ENCODE measurements around the gene GPR151.

The GPR151 gene

DNA sequence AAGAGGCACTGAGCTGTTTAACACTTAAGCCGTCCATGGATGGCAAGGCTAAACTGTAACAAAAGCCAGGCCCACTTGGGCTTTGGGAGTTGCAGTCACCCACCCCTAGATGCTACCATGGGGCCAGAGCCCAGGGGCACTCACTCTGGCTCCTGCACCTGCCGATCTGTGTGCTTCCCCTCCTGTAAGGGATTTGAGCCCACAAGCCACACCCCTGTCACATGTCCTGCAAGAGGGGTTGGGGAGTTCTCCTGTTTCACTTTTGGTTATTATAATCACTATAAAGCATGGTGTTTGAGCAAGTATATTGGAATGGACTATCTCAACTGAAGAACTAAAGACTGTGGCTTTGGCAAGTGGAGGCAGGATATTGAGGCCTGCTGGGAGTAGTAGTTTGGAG is 14.0 kb upstream of the GPR151 start:
- H3K18ac ChIP-seq (ENCODE audit: low read depth in 1 of 2, low read length in 2 of 2): no peak overlapping the region
- WGBS: 96% methylated on average over 2 of the region's 2 CpGs
- H2AK5ac ChIP-seq (ENCODE audit: low read length, severe bottlenecking): no peak overlapping the region
- no peak overlapping the region for H3K9ac ChIP-seq (ENCODE audit: low read length)
- H3K4me2 ChIP-seq (ENCODE audit: low read length, poor library complexity, severe bottlenecking): no peak overlapping the region
- no peak overlapping the region for H4K8ac ChIP-seq (ENCODE audit: low read length)
- H4K91ac ChIP-seq (ENCODE audit: low read length): no peak overlapping the region
- no peak overlapping the region for H2BK15ac ChIP-seq (ENCODE audit: low read depth, poor library complexity, severe bottlenecking)
- H3K14ac ChIP-seq (ENCODE audit: low read length in 2 of 2): no peak overlapping the region
- no peak overlapping the region for H3K4ac ChIP-seq (ENCODE audit: low read depth in 1 of 2, low read length in 2 of 2)
- no peak overlapping the region for H2AFZ ChIP-seq (ENCODE audit: low read depth, low read length)
- no peak overlapping the region for H3K4me3 ChIP-seq (ENCODE audit: insufficient read depth in 1 of 2, low read depth in 1 of 2, low read length in 2 of 2)
- H3K9me3 ChIP-seq (ENCODE audit: control insufficient read depth, low read length): no peaks in the 10 kb centered on the region
- no peaks in the 10 kb centered on the region for H3K27me3 ChIP-seq (ENCODE audit: control insufficient read depth in 1 of 2, insufficient read depth in 1 of 2, low read length in 2 of 2)
- H3K4me1 ChIP-seq (ENCODE audit: control insufficient read depth, insufficient read depth, low read depth, low read length): no peaks in the 10 kb centered on the region
- H2BK5ac ChIP-seq (ENCODE audit: low read depth, low read length, poor library complexity, severe bottlenecking): no peak overlapping the region
- no peak overlapping the region for H2BK12ac ChIP-seq (ENCODE audit: low read length in 2 of 2)
- no peaks in the 10 kb centered on the region for H3K79me1 ChIP-seq (replicated peaks; ENCODE audit: low read length, poor library complexity, severe bottlenecking)
- no peaks in the 10 kb centered on the region for H3K36me3 ChIP-seq (ENCODE audit: control insufficient read depth in 1 of 2, insufficient read depth in 2 of 2, low read depth in 1 of 2, low read length in 2 of 2)
- no peak overlapping the region for H3K27ac ChIP-seq (ENCODE audit: low read length, poor library complexity, severe bottlenecking)
- no peak overlapping the region for H3K23ac ChIP-seq (ENCODE audit: low read length in 2 of 2)
- no peak overlapping the region for H2BK120ac ChIP-seq (ENCODE audit: low read depth, low read length)
- no peak for DNase-seq

GRCh38 chr5:146528236-146528635 is 12.2 kb upstream of the GPR151 start:
- H2AFZ ChIP-seq (ENCODE audit: low read depth, low read length): no peak overlapping the region
- H3K36me3 ChIP-seq (ENCODE audit: control insufficient read depth in 1 of 2, insufficient read depth in 2 of 2, low read depth in 1 of 2, low read length in 2 of 2): no peaks in the 10 kb centered on the region
- no peak overlapping the region for H4K8ac ChIP-seq (ENCODE audit: low read length)
- H2BK12ac ChIP-seq (ENCODE audit: low read length in 2 of 2): no peak overlapping the region
- no peak overlapping the region for H3K27ac ChIP-seq (ENCODE audit: low read length, poor library complexity, severe bottlenecking)
- H2AK5ac ChIP-seq (ENCODE audit: low read length, severe bottlenecking): no peak overlapping the region
- H4K91ac ChIP-seq (ENCODE audit: low read length): no peak overlapping the region
- no peaks in the 10 kb centered on the region for H3K27me3 ChIP-seq (ENCODE audit: control insufficient read depth in 1 of 2, insufficient read depth in 1 of 2, low read length in 2 of 2)
- no peak overlapping the region for H2BK120ac ChIP-seq (ENCODE audit: low read depth, low read length)
- no peak overlapping the region for H3K4ac ChIP-seq (ENCODE audit: low read depth in 1 of 2, low read length in 2 of 2)
- no peaks in the 10 kb centered on the region for H3K9me3 ChIP-seq (ENCODE audit: control insufficient read depth, low read length)
- no peaks in the 10 kb centered on the region for H3K79me1 ChIP-seq (replicated peaks; ENCODE audit: low read length, poor library complexity, severe bottlenecking)
- no peak overlapping the region for H2BK15ac ChIP-seq (ENCODE audit: low read depth, poor library complexity, severe bottlenecking)
- 82% methylated on average over 3 of the region's 4 CpGs for WGBS
- H3K14ac ChIP-seq (ENCODE audit: low read length in 2 of 2): no peak overlapping the region
- no peaks in the 10 kb centered on the region for H3K4me1 ChIP-seq (ENCODE audit: control insufficient read depth, insufficient read depth, low read depth, low read length)
- H3K4me3 ChIP-seq (ENCODE audit: insufficient read depth in 1 of 2, low read depth in 1 of 2, low read length in 2 of 2): no peak overlapping the region
- no peak overlapping the region for H3K9ac ChIP-seq (ENCODE audit: low read length)
- no peak overlapping the region for H3K23ac ChIP-seq (ENCODE audit: low read length in 2 of 2)
- no peak overlapping the region for H3K4me2 ChIP-seq (ENCODE audit: low read length, poor library complexity, severe bottlenecking)
- H3K18ac ChIP-seq (ENCODE audit: low read depth in 1 of 2, low read length in 2 of 2): no peak overlapping the region
- no peak overlapping the region for H2BK5ac ChIP-seq (ENCODE audit: low read depth, low read length, poor library complexity, severe bottlenecking)
- DNase-seq: no peak

DNA sequence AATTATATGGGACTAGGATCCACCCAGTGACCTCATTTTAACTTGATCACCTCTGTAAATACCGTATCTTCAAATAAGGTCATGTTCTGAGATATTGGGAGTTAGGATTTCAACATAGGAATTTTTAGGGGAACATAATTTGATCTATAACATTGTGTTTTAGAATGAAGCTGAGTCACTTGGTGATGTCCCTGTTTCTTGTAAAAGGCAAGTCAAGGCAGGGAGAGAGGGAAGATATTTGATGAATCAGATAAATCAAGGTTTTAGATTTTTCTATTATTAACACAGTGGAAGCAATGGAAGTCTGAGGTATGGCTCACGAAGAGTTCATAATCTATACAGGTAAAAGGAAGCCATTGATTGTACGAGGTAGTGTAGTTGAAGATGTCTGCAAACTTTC is 11.8 kb upstream of the GPR151 start:
- Histone ChIP-seq H3K27me3 (ENCODE audit: control insufficient read depth in 1 of 2, insufficient read depth in 1 of 2, low read length in 2 of 2) (no peaks in the 10 kb centered on the region), H3K9me3 (ENCODE audit: control insufficient read depth, low read length) (no peaks in the 10 kb centered on the region), H3K4me3 (ENCODE audit: insufficient read depth in 1 of 2, low read depth in 1 of 2, low read length in 2 of 2) (no peak overlapping the region), H3K79me1 (replicated peaks; ENCODE audit: low read length, poor library complexity, severe bottlenecking) (no peaks in the 10 kb centered on the region), H2BK15ac (ENCODE audit: low read depth, poor library complexity, severe bottlenecking) (no peak overlapping the region), H3K4me2 (ENCODE audit: low read length, poor library complexity, severe bottlenecking) (no peak overlapping the region), H3K9ac (ENCODE audit: low read length) (no peak overlapping the region), H2AK5ac (ENCODE audit: low read length, severe bottlenecking) (no peak overlapping the region), H3K18ac (ENCODE audit: low read depth in 1 of 2, low read length in 2 of 2) (no peak overlapping the region), H2AFZ (ENCODE audit: low read depth, low read length) (no peak overlapping the region), H3K23ac (ENCODE audit: low read length in 2 of 2) (no peak overlapping the region), H3K4me1 (ENCODE audit: control insufficient read depth, insufficient read depth, low read depth, low read length) (no peaks in the 10 kb centered on the region), H3K36me3 (ENCODE audit: control insufficient read depth in 1 of 2, insufficient read depth in 2 of 2, low read depth in 1 of 2, low read length in 2 of 2) (no peaks in the 10 kb centered on the region), H2BK5ac (ENCODE audit: low read depth, low read length, poor library complexity, severe bottlenecking) (no peak overlapping the region), H2BK120ac (ENCODE audit: low read depth, low read length) (no peak overlapping the region), H3K4ac (ENCODE audit: low read depth in 1 of 2, low read length in 2 of 2) (no peak overlapping the region), H4K91ac (ENCODE audit: low read length) (no peak overlapping the region), H4K8ac (ENCODE audit: low read length) (no peak overlapping the region), H3K27ac (ENCODE audit: low read length, poor library complexity, severe bottlenecking) (no peak overlapping the region), H2BK12ac (ENCODE audit: low read length in 2 of 2) (no peak overlapping the region), H3K14ac (ENCODE audit: low read length in 2 of 2) (no peak overlapping the region)
- DNase-seq: no peak
- 93% methylated on average over 3 of the region's 3 CpGs for WGBS

DNA sequence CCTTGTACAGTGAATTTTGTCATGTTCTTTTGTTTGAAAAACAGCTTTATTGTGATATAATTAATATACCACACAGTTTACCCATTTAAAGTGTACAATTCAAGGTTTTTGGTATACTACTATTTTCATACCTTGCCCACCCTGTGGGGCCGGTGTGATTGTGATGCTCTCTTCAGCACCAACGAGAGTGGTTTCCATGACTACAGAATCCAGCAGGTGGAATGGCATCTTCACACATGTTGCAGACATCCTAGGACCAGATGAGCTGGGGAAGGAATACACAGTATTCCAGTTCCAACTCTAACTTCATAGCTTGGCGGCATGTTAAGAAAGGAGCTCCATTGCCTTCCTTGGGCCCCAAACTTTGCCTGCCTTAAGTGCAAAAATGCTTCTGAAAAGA is 7.7 kb upstream of the GPR151 start:
- WGBS: 92% methylated on average over 3 of the region's 3 CpGs
- Histone ChIP-seq H2BK5ac (ENCODE audit: low read depth, low read length, poor library complexity, severe bottlenecking) (no peak overlapping the region), H3K23ac (ENCODE audit: low read length in 2 of 2) (no peak overlapping the region), H2BK15ac (ENCODE audit: low read depth, poor library complexity, severe bottlenecking) (no peak overlapping the region), H2BK12ac (ENCODE audit: low read length in 2 of 2) (no peak overlapping the region), H3K27ac (ENCODE audit: low read length, poor library complexity, severe bottlenecking) (no peak overlapping the region), H3K9ac (ENCODE audit: low read length) (no peak overlapping the region), H2BK120ac (ENCODE audit: low read depth, low read length) (no peak overlapping the region), H3K79me1 (replicated peaks; ENCODE audit: low read length, poor library complexity, severe bottlenecking) (no peaks in the 10 kb centered on the region), H4K8ac (ENCODE audit: low read length) (no peak overlapping the region), H3K4me1 (ENCODE audit: control insufficient read depth, insufficient read depth, low read depth, low read length) (no peaks in the 10 kb centered on the region), H3K36me3 (ENCODE audit: control insufficient read depth in 1 of 2, insufficient read depth in 2 of 2, low read depth in 1 of 2, low read length in 2 of 2) (no peaks in the 10 kb centered on the region), H2AK5ac (ENCODE audit: low read length, severe bottlenecking) (no peak overlapping the region), H3K14ac (ENCODE audit: low read length in 2 of 2) (no peak overlapping the region), H4K91ac (ENCODE audit: low read length) (no peak overlapping the region), H3K9me3 (ENCODE audit: control insufficient read depth, low read length) (no peaks in the 10 kb centered on the region), H2AFZ (ENCODE audit: low read depth, low read length) (no peak overlapping the region), H3K4me3 (ENCODE audit: insufficient read depth in 1 of 2, low read depth in 1 of 2, low read length in 2 of 2) (no peak overlapping the region), H3K4ac (ENCODE audit: low read depth in 1 of 2, low read length in 2 of 2) (no peak overlapping the region), H3K27me3 (ENCODE audit: control insufficient read depth in 1 of 2, insufficient read depth in 1 of 2, low read length in 2 of 2) (no peaks in the 10 kb centered on the region), H3K18ac (ENCODE audit: low read depth in 1 of 2, low read length in 2 of 2) (no peak overlapping the region), H3K4me2 (ENCODE audit: low read length, poor library complexity, severe bottlenecking) (no peak overlapping the region)
- no peak for DNase-seq

All from mesenchymal stem cell (in vitro differentiated cells and primary cell).